BJ (cell line): ENCODE results near the gene SZRD1. TPM values are rescaled to one million over a fixed set of nuclear protein-coding genes. Genes with fewer than 3 reads are reported as not detected.

Experiments
- CTCF ChIA-PET: fragments of 350-600 bp; formaldehyde crosslinking; extraction: SDS; loops from one replicate; lab custom pipeline; 2021; ENCODE audit warnings: antibody characterized with exemption, inconsistent platforms; lab: Yijun Ruan, JAX
- POLR2A ChIA-PET: fragments of 300-600 bp; sonication (Branson Sonifier 250); formaldehyde crosslinking; extraction: SDS; loops from one replicate; lab custom pipeline; 2021; ENCODE audit warnings: antibody characterized with exemption; lab: Charles Lee
- DNase-seq: peaks from one replicate; pipeline ENCODE4 v3.0.0-alpha.2; 2011; ENCODE audit warnings: low read depth
- H3K27me3 ChIP-seq: 2 replicates; pipeline ENCODE4 v1.6.0; 2011; ENCODE audit warnings: low read length; ENCODE audit not compliant: control insufficient read depth, insufficient read depth
- H3K36me3 ChIP-seq: 2 replicates; pipeline ENCODE4 v1.5.1; 2011; ENCODE audit warnings: low read length; ENCODE audit not compliant: control insufficient read depth, insufficient read depth
- H3K4me3 ChIP-seq: 2 replicates; pipeline ENCODE4 v1.5.1; 2011; ENCODE audit warnings: low read depth, mild to moderate bottlenecking, control low read depth, low read length
- polyA plus RNA-seq: library from polyadenylated mRNA; depleted of rRNA; stranded (reverse); fragments of >200 nt; gene quantifications from 2 replicates; pipeline ENCODE4 v1.2.3, GENCODE V29; 2011
- TF ChIP-seq, protein P1 (sequence below): IDR thresholded peaks from 2 replicates; pipeline ENCODE4 v1.5.1; 2011; ENCODE audit warnings: low read depth, mild to moderate bottlenecking, control low read depth, inconsistent platforms, low read length, moderate library complexity; ENCODE audit not compliant: insufficient read depth

SZRD1 gene
- polyA plus RNA-seq, 1 experiment, result 125 TPM

DNA sequence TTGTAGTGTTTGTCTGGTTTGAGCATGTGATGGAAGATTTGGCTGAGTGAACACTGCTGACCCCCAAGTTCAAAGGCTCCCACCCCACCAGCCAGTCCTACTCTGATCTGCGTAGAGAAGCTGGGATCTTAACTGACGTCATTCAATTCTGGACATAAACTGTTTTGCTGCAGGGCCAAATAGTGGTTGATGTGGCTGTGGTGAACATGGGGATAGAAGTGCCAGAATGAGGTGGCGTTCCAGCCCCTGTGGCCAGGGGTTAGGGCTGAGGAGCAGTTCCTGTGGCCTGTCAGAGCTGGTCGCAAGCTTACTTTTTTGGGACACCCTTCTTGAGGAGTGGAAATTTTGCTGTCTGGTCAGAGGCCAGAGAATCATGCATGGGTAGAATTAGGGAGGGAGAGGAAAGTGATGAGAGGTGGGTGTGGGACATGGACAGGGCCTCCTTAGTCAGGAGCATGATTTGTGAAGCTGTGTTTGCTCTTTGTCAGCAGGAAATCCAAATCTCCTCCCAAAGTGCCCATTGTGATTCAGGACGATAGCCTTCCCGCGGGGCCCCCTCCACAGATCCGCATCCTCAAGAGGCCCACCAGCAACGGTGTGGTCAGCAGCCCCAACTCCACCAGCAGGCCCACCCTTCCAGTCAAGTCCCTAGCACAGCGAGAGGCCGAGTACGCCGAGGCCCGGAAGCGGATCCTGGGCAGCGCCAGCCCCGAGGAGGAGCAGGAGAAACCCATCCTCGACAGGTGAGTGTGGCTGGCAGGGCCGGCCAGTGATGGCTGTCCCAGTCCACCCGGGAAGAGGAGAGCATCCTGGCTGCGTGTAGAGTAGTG lies 25.9 kb downstream of the SZRD1 start:
- H3K36me3 ChIP-seq, result peaks cover 18% of the 10 kb centered on the region
- no peak overlapping the region for H3K4me3 ChIP-seq
- ChIA-PET CTCF (interaction anchor here (1.2 kb wide), 1 partner anchor 48 kb away, joined by 4 read pairs; the partner anchor contains the start of gene NECAP2), POLR2A (interaction anchor here (0.6 kb wide), 1 partner anchor 193 kb away, joined by 3 read pairs; no protein-coding TSS in a partner anchor)
- TF ChIP-seq, protein P1, sequence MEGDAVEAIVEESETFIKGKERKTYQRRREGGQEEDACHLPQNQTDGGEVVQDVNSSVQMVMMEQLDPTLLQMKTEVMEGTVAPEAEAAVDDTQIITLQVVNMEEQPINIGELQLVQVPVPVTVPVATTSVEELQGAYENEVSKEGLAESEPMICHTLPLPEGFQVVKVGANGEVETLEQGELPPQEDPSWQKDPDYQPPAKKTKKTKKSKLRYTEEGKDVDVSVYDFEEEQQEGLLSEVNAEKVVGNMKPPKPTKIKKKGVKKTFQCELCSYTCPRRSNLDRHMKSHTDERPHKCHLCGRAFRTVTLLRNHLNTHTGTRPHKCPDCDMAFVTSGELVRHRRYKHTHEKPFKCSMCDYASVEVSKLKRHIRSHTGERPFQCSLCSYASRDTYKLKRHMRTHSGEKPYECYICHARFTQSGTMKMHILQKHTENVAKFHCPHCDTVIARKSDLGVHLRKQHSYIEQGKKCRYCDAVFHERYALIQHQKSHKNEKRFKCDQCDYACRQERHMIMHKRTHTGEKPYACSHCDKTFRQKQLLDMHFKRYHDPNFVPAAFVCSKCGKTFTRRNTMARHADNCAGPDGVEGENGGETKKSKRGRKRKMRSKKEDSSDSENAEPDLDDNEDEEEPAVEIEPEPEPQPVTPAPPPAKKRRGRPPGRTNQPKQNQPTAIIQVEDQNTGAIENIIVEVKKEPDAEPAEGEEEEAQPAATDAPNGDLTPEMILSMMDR, result no peak
- DNase-seq, result no peak
- H3K27me3 ChIP-seq, result no peaks in the 10 kb centered on the region

DNA sequence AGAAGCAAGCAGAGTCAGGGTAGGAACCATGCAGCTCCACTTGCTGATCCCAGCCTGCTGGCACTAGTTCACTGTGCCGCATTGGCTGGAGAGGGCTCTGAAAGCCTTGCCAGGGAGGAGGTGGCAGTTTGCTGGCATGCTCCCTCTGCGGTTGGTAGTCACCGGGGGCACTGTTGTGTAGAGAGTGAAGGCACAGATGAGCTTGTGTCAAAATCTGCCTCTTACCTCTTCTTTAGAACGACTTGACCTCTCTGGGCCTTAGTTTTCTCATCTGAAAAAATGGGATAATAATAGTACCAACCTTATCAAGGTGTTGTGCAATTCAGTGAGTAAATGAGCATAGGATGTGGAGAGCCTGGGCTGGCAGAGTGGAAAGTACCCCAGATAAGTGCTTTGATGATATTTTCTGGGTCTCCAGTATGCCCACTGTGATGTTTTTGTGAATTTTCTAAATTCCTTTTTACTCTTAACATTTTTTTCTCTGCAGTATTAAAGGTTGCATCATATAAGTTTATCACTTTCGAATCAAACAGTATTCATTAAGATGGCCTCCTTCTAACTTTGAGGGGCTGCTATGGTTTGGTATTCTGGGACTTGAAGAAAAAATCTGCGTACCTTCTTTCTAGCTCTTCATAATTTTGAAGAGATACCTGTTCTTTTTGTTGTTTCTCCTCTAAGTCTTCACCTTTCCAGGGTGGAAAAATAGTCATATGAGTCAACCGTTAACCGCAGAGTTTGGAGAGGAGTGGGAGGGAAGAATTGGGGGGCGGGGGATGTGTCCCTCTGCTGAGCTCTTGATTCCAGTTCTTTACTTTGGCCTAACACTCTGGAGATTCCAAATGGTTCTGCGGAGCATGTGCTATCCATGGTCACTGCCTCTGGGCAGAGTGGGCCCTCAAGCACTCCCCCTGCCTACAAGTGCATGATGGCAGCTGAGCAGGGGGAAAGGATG lies 26.8 kb downstream of the SZRD1 start:
- peaks cover 20% of the 10 kb centered on the region for H3K36me3 ChIP-seq
- no peaks in the 10 kb centered on the region for H3K27me3 ChIP-seq
- ChIA-PET CTCF (interaction anchor here (1.2 to 1.4 kb wide), 2 partner anchors 20 to 47 kb away, joined by 3 to 4 read pairs; partner anchors contain the start of gene NECAP2), POLR2A (interaction anchor here (1.0 kb wide), 1 partner anchor 187 kb away, joined by 3 read pairs; no protein-coding TSS in a partner anchor)
- no peak overlapping the region for H3K4me3 ChIP-seq
- no peak for DNase-seq
- TF ChIP-seq, protein P1, result no peak

DNA sequence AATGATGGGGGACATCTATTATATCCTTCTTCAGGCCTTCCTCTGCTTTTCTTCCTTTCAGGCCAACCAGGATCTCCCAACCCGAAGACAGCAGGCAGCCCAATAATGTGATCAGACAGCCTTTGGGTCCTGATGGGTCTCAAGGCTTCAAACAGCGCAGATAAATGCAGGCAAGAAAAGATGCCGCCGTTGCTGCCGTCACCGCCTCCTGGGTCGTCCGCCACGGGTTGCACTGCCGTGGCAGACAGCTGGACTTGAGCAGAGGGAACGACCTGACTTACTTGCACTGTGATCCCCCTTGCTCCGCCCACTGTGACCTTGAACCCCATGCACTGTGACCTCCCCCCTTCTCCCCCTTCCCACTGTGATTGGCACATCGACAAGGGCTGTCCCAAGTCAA lies 27.9 kb downstream of the SZRD1 start:
- H3K36me3 ChIP-seq, result peaks cover 22% of the 10 kb centered on the region
- ChIA-PET POLR2A (no interaction called here), CTCF (interaction anchor here (1.4 kb wide), 1 partner anchor 21 kb away, joined by 3 read pairs; no protein-coding TSS in a partner anchor)
- no peak overlapping the region for H3K4me3 ChIP-seq
- DNase-seq, result no peak
- no peaks in the 10 kb centered on the region for H3K27me3 ChIP-seq
- TF ChIP-seq, protein P1, result no peak

DNA sequence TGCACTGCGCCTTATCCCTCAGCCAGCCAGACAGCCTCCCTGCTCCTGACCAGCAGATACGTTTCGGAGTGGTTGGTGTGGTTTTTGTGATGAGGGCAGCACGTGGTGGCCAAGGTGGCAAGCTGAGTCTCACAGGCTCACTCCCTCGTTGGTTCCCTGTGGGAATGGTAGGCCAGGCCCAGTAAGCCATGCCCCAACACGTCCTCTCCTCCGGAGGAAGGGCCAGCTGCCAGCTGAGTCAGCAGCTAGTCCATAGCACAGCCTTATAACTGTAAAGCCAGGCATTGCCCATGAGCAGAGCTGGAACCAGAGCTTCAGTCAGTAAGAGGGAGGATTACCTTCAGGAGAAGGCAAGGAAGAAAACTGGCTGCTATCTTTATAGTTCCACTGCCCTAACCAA lies 29.5 kb downstream of the SZRD1 start:
- H3K4me3 ChIP-seq, result no peak overlapping the region
- DNase-seq, result no peak
- POLR2A ChIA-PET, result no interaction called here
- TF ChIP-seq, protein P1, result no peak
- CTCF ChIA-PET, result interaction anchor here (1.3 kb wide), 1 partner anchor 43 kb away, joined by 6 read pairs; the partner anchor contains the start of gene NECAP2
- H3K27me3 ChIP-seq, result no peaks in the 10 kb centered on the region
- H3K36me3 ChIP-seq, result peaks cover 21% of the 10 kb centered on the region
